Fibroblast of lung (primary cell): ENCODE data around the gene WDR86.

Experiments
- EZH2 ChIP-seq: IDR thresholded peaks from 2 replicates; pipeline ENCODE4 v1.5.1; 2012; ENCODE audit warnings: low read length, control low read depth, mild to moderate bottlenecking; ENCODE audit errors: missing control alignments
- TF ChIP-seq, protein P1 (sequence below), 2 donors: IDR thresholded peaks in 1 of 2; conservative IDR thresholded peaks in 1 of 2; 1 replicate in 1 of 2; 2 replicates in 1 of 2; pipeline ENCODE4 v1.5.1; 2011 to 2012; ENCODE audit warnings: low read length in 2 of 2, control low read depth in 1 of 2, inconsistent platforms in 1 of 2, low read depth in 1 of 2, mild to moderate bottlenecking in 1 of 2

- TF ChIP-seq, protein P1, sequence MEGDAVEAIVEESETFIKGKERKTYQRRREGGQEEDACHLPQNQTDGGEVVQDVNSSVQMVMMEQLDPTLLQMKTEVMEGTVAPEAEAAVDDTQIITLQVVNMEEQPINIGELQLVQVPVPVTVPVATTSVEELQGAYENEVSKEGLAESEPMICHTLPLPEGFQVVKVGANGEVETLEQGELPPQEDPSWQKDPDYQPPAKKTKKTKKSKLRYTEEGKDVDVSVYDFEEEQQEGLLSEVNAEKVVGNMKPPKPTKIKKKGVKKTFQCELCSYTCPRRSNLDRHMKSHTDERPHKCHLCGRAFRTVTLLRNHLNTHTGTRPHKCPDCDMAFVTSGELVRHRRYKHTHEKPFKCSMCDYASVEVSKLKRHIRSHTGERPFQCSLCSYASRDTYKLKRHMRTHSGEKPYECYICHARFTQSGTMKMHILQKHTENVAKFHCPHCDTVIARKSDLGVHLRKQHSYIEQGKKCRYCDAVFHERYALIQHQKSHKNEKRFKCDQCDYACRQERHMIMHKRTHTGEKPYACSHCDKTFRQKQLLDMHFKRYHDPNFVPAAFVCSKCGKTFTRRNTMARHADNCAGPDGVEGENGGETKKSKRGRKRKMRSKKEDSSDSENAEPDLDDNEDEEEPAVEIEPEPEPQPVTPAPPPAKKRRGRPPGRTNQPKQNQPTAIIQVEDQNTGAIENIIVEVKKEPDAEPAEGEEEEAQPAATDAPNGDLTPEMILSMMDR (conservative IDR thresholded peaks at IDR 0.05 in 1 of 2, IDR thresholded peaks at IDR 0.05 in 1 of 2; ENCODE audit: low read depth in 1 of 2, low read length in 2 of 2) = no peak
- TF ChIP-seq EZH2 = no peak
These were observed 48.5 kb downstream of the WDR86 start for GRCh38 chr7:151361193-151361959.
